ENCODE measurements around the gene KCNQ5.
"Not testable (repeated sequence)": the region's sequence is repeated elsewhere in the genome, so short reads cannot be mapped to it uniquely, and the experiment has no call there.

Gene KCNQ5

GRCh38 chr6:72621291-72622093, at the start of gene KCNQ5:
Gene KCNQ5 (plus strand): TSS chr6:72622064.
- Mint-ChIP-seq H3K4me3 (peak within 1 kb of the TSS; percentile 94), H3K9me3 (no peaks in the 10 kb centered on the region), H3K36me3 (peaks cover 7% of the 10 kb centered on the region), H3K27ac (peak within 1 kb of the TSS; percentile 97), H3K4me1 (peaks cover 67% of the 10 kb centered on the region), H3K27me3 (peaks cover 7% of the 10 kb centered on the region)
- peak; percentile 47 for DNase-seq
- CTCF ChIA-PET, result interaction anchor here (0.7 to 2.9 kb wide), 7 partner anchors 15 to 508 kb away, joined by 3 to 22 read pairs (median 3); no protein-coding TSS in a partner anchor

DNA sequence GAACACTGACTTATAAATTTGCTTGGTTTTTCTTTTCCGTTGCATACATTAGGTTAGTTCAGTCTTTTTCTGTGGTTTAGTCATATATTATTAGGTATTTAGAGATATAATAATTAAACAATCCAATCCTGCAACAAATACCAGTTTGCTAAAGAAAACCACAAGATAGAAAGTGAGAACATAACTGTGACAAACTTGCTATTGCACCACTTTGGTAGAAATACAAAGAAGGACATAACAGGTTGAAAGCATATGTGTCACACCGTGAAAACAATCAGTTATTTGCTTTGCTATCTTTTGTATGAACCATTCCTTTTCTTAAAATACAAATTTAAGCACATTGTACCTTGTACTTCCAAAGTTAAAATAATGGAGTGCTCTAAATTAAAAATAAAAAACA, 42.0 kb upstream of the KCNQ5 start:
- H3K27me3 Mint-ChIP-seq, result no peaks in the 10 kb centered on the region
- H3K4me3 Mint-ChIP-seq, result no peak overlapping the region
- no peak overlapping the region for H3K27ac Mint-ChIP-seq
- H3K36me3 Mint-ChIP-seq, result no peaks in the 10 kb centered on the region
- no peaks in the 10 kb centered on the region for H3K4me1 Mint-ChIP-seq
- DNase-seq, result no peak
- CTCF ChIA-PET, result interaction anchor here (1.3 to 2.6 kb wide), 3 partner anchors 37 to 167 kb away, joined by 5 to 17 read pairs (median 9); no protein-coding TSS in a partner anchor
- no peaks in the 10 kb centered on the region for H3K9me3 Mint-ChIP-seq

DNA sequence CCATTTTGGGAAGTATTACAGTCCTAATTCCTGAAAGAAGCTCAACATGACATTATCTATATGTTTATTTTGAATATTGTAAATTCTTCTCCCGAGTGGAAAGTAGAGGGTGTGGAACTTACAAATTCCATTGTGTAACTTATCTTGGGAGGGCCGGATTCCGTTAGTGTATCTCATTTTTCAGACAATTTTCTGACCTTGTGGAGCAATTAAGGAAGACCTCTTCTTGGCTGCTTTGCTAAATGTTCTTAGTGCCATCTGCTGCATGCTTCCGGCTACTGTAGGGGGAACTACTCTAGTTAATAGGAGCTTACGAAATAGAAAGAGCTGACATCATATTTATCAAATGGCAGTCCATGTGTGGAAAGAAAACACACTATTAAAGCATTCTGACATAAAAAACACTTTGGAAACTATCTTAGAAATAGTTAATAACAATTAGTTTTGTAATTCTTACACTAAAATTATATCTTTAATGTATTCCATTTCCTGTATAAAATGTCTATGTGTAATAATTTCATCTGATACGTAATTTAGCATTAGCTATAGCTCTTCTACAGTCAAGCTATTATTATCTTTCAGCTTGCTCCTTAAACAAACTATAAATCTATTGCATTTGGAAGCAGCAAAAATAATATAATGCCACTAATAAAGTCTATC, 41.5 kb upstream of the KCNQ5 start:
- Mint-ChIP-seq H3K27ac (no peak overlapping the region), H3K4me1 (no peaks in the 10 kb centered on the region), H3K27me3 (no peaks in the 10 kb centered on the region), H3K9me3 (no peaks in the 10 kb centered on the region), H3K4me3 (no peak overlapping the region), H3K36me3 (no peaks in the 10 kb centered on the region)
- CTCF ChIA-PET, result interaction anchor here (0.6 to 2.6 kb wide), 5 partner anchors 36 to 539 kb away, joined by 3 to 17 read pairs (median 5); no protein-coding TSS in a partner anchor
- peak; percentile 24 for DNase-seq

DNA sequence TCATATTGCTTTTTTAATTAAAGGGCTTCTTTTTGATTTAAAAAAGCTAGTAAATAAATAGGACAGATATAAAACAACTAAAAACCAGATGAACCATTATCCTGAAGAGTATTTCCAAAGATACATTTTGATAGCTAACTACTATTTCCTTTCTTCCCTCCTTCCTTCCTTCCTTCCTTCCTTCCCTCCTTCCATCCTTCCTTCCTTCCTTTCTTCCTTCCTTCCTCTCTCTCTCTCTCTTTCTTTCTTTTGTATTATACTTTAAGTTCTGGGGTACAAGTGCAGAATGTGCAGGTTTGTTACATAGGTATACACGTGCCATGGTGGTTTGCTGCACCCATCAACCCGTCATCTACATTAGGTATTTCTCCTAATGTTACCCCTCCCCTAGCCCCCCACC, 40.9 kb upstream of the KCNQ5 start:
- not testable (repeated sequence) for H3K27ac Mint-ChIP-seq, H3K36me3 Mint-ChIP-seq, H3K9me3 Mint-ChIP-seq, H3K4me3 Mint-ChIP-seq, H3K4me1 Mint-ChIP-seq, H3K27me3 Mint-ChIP-seq, DNase-seq
- CTCF ChIA-PET, result interaction anchor here (0.6 to 2.6 kb wide), 5 partner anchors 35 to 539 kb away, joined by 3 to 17 read pairs (median 5); no protein-coding TSS in a partner anchor

DNA sequence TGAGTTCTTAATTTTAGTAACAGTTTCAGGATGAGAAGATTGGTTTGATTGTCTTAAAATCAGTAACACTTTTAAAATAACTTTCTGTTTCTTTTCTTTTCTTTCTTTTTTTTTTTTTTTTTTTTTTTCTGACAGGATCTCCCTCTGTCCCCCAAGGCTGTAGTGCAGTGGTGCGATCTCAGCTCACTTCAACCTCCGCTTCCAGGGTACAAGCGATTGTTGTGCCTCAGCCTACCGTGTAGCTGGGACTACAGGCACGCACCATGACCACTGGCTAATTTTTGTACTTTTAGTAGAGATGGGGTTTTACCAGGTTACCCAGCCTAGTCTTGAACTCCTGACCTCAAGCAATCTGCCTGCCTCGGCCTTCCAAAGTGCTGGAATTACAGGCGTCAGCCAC, 33.7 kb upstream of the KCNQ5 start:
- Mint-ChIP-seq H3K9me3 (no peaks in the 10 kb centered on the region), H3K4me3 (no peak overlapping the region)

DNA sequence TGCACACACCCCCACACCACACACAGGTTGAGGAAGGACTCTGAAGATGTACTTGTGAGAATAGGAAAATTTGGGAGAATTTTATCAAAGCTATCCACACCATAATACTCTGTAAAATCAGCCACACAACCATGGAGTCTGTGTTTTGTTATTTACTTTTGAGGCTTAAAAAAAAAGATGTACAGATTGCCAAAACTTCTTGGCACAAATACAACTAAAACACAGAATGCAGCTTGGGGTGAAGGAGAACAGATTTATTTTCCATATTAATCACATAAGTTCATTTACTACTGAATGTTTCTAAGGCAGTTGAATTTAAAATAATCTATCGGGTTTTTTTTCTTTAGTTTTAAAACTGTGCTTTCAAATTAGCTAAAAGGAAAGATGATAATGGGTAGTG, 32.8 kb upstream of the KCNQ5 start:
- CTCF ChIA-PET, result interaction anchor here (0.8 to 1.3 kb wide), 3 partner anchors 27 to 179 kb away, joined by 3 to 8 read pairs (median 3); no protein-coding TSS in a partner anchor
- H3K27ac Mint-ChIP-seq, result no peak overlapping the region
- no peak for DNase-seq
- H3K27me3 Mint-ChIP-seq, result no peaks in the 10 kb centered on the region
- no peaks in the 10 kb centered on the region for H3K9me3 Mint-ChIP-seq
- H3K36me3 Mint-ChIP-seq, result no peaks in the 10 kb centered on the region
- H3K4me3 Mint-ChIP-seq, result no peak overlapping the region
- no peaks in the 10 kb centered on the region for H3K4me1 Mint-ChIP-seq

More for the DNA sequence above, 33.7 kb upstream of the KCNQ5 start:
- CTCF ChIA-PET, result interaction anchor here (0.9 kb wide), 1 partner anchor 178 kb away, joined by 3 read pairs; no protein-coding TSS in a partner anchor
- Mint-ChIP-seq H3K27ac (no peak overlapping the region), H3K36me3 (no peaks in the 10 kb centered on the region), H3K4me1 (no peaks in the 10 kb centered on the region), H3K27me3 (no peaks in the 10 kb centered on the region)
- DNase-seq, result no peak

- H3K9me3 Mint-ChIP-seq, result no peaks in the 10 kb centered on the region
- H3K27me3 Mint-ChIP-seq, result no peaks in the 10 kb centered on the region
- H3K4me1 Mint-ChIP-seq, result no peaks in the 10 kb centered on the region
- H3K4me3 Mint-ChIP-seq, result no peak overlapping the region
- H3K27ac Mint-ChIP-seq, result no peak overlapping the region
- DNase-seq, result no peak
- H3K36me3 Mint-ChIP-seq, result no peaks in the 10 kb centered on the region
- CTCF ChIA-PET, result no interaction called here
Observed at GRCh38 chr6:72595812-72596211, 26.1 kb upstream of the KCNQ5 start.

GRCh38 chr6:72616406-72617015, 5.4 kb upstream of the KCNQ5 start:
- Mint-ChIP-seq H3K27me3 (peaks cover 7% of the 10 kb centered on the region), H3K36me3 (no peaks in the 10 kb centered on the region), H3K9me3 (no peaks in the 10 kb centered on the region), H3K4me3 (no peak overlapping the region), H3K4me1 (peaks cover 38% of the 10 kb centered on the region), H3K27ac (no peak overlapping the region)
- CTCF ChIA-PET, result interaction anchor here (0.7 to 4.9 kb wide), 36 partner anchors 9 to 711 kb away, joined by 3 to 173 read pairs (median 3); no protein-coding TSS in a partner anchor
- no peak for DNase-seq

DNA sequence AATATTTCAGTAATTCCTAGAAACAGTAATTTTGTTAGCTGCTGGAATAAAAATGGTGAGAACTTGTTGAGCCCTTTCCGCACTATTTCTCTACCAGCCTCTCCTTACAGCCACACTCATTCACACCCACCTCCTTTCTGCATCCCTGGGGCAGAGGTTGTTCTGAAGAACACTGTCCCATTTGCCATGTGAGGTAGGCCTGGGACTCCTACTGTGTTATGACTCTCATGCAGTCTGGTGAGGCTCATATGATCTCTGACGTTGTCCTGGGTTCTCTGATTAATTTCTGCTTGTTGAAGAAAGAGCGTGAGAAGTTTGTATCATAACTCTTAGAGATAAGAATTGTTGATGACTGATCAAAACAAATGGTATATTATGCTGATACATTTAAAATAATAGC, 4.1 kb upstream of the KCNQ5 start:
- H3K4me3 Mint-ChIP-seq, result no peak overlapping the region
- no peak for DNase-seq
- H3K4me1 Mint-ChIP-seq, result peaks cover 40% of the 10 kb centered on the region
- CTCF ChIA-PET, result interaction anchor here (1.1 to 4.9 kb wide), 5 partner anchors 10 to 562 kb away, joined by 3 to 173 read pairs (median 7); no protein-coding TSS in a partner anchor
- H3K36me3 Mint-ChIP-seq, result no peaks in the 10 kb centered on the region
- no peak overlapping the region for H3K27ac Mint-ChIP-seq
- no peaks in the 10 kb centered on the region for H3K9me3 Mint-ChIP-seq
- H3K27me3 Mint-ChIP-seq, result peaks cover 7% of the 10 kb centered on the region

GRCh38 chr6:72619883-72620696, 1.8 kb upstream of the KCNQ5 start:
- H3K4me3 Mint-ChIP-seq, result peak overlapping the region; percentile 94
- CTCF ChIA-PET, result interaction anchor here (0.7 to 2.9 kb wide), 8 partner anchors 11 to 843 kb away, joined by 3 to 22 read pairs (median 3); no protein-coding TSS in a partner anchor
- no peaks in the 10 kb centered on the region for H3K9me3 Mint-ChIP-seq
- peaks cover 7% of the 10 kb centered on the region for H3K27me3 Mint-ChIP-seq
- H3K36me3 Mint-ChIP-seq, result peaks cover 2% of the 10 kb centered on the region
- H3K4me1 Mint-ChIP-seq, result peaks cover 57% of the 10 kb centered on the region
- H3K27ac Mint-ChIP-seq, result peak overlapping the region; percentile 97
- peak; percentile 71 for DNase-seq

- H3K36me3 Mint-ChIP-seq, result peaks cover 4% of the 10 kb centered on the region
- CTCF ChIA-PET, result interaction anchor here (0.7 to 2.9 kb wide), 5 partner anchors 28 to 509 kb away, joined by 3 to 22 read pairs (median 3); no protein-coding TSS in a partner anchor
- peak overlapping the region; percentile 94 for H3K4me3 Mint-ChIP-seq
- peaks cover 7% of the 10 kb centered on the region for H3K27me3 Mint-ChIP-seq
- H3K9me3 Mint-ChIP-seq, result no peaks in the 10 kb centered on the region
- peak overlapping the region; percentile 97 for H3K27ac Mint-ChIP-seq
- H3K4me1 Mint-ChIP-seq, result peaks cover 64% of the 10 kb centered on the region
- DNase-seq, result peak; percentile 32
Observed at GRCh38 chr6:72620871-72621290, 983 bp upstream of the KCNQ5 start.

DNA sequence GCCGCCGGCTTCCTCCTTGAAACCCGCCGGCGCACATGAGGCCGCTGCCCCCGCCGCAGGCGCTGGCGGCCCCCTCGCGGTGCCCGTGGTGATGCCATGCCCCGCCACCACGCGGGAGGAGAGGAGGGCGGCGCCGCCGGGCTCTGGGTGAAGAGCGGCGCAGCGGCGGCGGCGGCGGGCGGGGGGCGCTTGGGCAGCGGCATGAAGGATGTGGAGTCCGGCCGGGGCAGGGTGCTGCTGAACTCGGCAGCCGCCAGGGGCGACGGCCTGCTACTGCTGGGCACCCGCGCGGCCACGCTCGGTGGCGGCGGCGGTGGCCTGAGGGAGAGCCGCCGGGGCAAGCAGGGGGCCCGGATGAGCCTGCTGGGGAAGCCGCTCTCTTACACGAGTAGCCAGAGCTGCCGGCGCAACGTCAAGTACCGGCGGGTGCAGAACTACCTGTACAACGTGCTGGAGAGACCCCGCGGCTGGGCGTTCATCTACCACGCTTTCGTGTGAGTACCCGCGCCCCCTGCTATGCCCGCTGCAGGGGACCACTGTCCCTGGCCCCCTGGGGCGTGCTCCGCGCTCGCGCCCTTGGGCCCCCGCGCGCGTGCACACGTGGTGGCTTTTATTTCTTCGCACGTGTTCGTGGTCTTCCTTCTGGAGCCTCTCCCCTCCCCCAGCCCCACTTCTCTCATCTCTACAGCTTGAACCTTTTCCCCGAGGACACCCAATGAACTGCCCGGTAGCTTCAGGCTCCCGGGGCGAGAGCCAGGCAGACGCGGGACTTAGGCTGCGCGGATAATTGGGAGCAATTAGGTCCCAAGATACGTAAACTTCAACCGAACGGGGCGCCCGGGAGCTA, 453 bp downstream of the KCNQ5 start:
- CTCF ChIA-PET, result interaction anchor here (0.8 to 1.6 kb wide), 4 partner anchors 14 to 558 kb away, joined by 3 to 7 read pairs (median 4); no protein-coding TSS in a partner anchor
- H3K27me3 Mint-ChIP-seq, result peaks cover 7% of the 10 kb centered on the region
- peaks cover 68% of the 10 kb centered on the region for H3K4me1 Mint-ChIP-seq
- peak overlapping the region; percentile 87 for H3K27ac Mint-ChIP-seq
- H3K36me3 Mint-ChIP-seq, result peaks cover 12% of the 10 kb centered on the region
- no peaks in the 10 kb centered on the region for H3K9me3 Mint-ChIP-seq
- peak; percentile 73 for DNase-seq
- H3K4me3 Mint-ChIP-seq, result peak overlapping the region; percentile 94
